Thyroid gland (tissue), 4 donors: Measurements from ENCODE around the gene ACSL3.

Experiments used
- CTCF ChIP-seq, 6 experiments: fragments of 200-600 bp in 3 of 6; fragments of 450-650 bp in 3 of 6; sonication (generic) in 3 of 6; IDR thresholded peaks; one replicate each; pipeline ENCODE4 v1.5.1; 2016 to 2019; ENCODE audit warnings: antibody characterized with exemption in 6 of 6, mild to moderate bottlenecking in 2 of 6, inconsistent platforms in 1 of 6, moderate library complexity in 1 of 6
- POLR2A ChIP-seq, 2 donors: fragments of 450-650 bp; IDR thresholded peaks; one replicate each; pipeline ENCODE4 v1.6.1; 2017; ENCODE audit warnings: antibody characterized with exemption in 2 of 2, mild to moderate bottlenecking in 2 of 2, moderate library complexity in 1 of 2

GRCh38 chr2:222968550-222969155, 107.8 kb downstream of the ACSL3 start:
- TF ChIP-seq CTCF (IDR thresholded peaks at IDR 0.05) (no peak), POLR2A (IDR thresholded peaks at IDR 0.05) (no peak)
